ENCODE data around the gene IYD. TPM values are rescaled to one million over a fixed set of nuclear protein-coding genes. Genes with fewer than 3 reads are reported as not detected.

The IYD gene
- polyA plus RNA-seq, 1 donor (not counting 4 experiments of a cell fraction or from before 2014, with no cell fraction given), result not detected

- DNase-seq (ENCODE audit: low read depth, low spot score) (no peak), FAIRE-seq (no peak)
- H3K27me3 ChIP-seq (ENCODE audit: control insufficient read depth, extremely low read depth, insufficient read depth, low read length), result no peaks in the 10 kb centered on the region
- no peaks in the 10 kb centered on the region for H3K9me1 ChIP-seq (ENCODE audit: control insufficient read depth, extremely low read depth, insufficient read depth, low read length)
- H3K4me1 ChIP-seq (ENCODE audit: control insufficient read depth, extremely low read depth, insufficient read depth, low read length), result no peaks in the 10 kb centered on the region
- dilution Hi-C loops (cut with MboI; ENCODE audit: extremely low pct_ligation_motif_present, low sequenced_read_pairs), result no loop called here
- no peaks in the 10 kb centered on the region for H3K9me3 ChIP-seq (ENCODE audit: control insufficient read depth, low read depth, low read length)
- no peaks in the 10 kb centered on the region for H3K36me3 ChIP-seq (ENCODE audit: control insufficient read depth in 2 of 2, extremely low read depth in 1 of 2, insufficient read depth in 2 of 2, low read length in 2 of 2)
- H3K79me2 ChIP-seq (ENCODE audit: control insufficient read depth, insufficient read depth, low read length), result no peaks in the 10 kb centered on the region
- no peak for TF ChIP-seq EZH2 (IDR thresholded peaks at IDR 0.05; ENCODE audit: low read length)
- TF ChIP-seq, protein P1, sequence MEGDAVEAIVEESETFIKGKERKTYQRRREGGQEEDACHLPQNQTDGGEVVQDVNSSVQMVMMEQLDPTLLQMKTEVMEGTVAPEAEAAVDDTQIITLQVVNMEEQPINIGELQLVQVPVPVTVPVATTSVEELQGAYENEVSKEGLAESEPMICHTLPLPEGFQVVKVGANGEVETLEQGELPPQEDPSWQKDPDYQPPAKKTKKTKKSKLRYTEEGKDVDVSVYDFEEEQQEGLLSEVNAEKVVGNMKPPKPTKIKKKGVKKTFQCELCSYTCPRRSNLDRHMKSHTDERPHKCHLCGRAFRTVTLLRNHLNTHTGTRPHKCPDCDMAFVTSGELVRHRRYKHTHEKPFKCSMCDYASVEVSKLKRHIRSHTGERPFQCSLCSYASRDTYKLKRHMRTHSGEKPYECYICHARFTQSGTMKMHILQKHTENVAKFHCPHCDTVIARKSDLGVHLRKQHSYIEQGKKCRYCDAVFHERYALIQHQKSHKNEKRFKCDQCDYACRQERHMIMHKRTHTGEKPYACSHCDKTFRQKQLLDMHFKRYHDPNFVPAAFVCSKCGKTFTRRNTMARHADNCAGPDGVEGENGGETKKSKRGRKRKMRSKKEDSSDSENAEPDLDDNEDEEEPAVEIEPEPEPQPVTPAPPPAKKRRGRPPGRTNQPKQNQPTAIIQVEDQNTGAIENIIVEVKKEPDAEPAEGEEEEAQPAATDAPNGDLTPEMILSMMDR (optimal IDR thresholded peaks at IDR 0.05 in 1 of 3, IDR thresholded peaks at IDR 0.05 in 1 of 3, conservative IDR thresholded peaks at IDR 0.05 in 1 of 3; ENCODE audit: extremely low read depth in 1 of 3, insufficient read depth in 2 of 3, low read length in 3 of 3), result no peak
- no peak overlapping the region for H2AFZ ChIP-seq (ENCODE audit: control insufficient read depth, low read length)
- H3K4me2 ChIP-seq (ENCODE audit: control insufficient read depth, extremely low read depth, insufficient read depth, low read depth, low read length), result no peak overlapping the region
- no peak overlapping the region for H3K27ac ChIP-seq (ENCODE audit: control insufficient read depth, insufficient read depth, low read length)
- H3K9ac ChIP-seq (ENCODE audit: control insufficient read depth, extremely low read depth, insufficient read depth, low read length), result no peak overlapping the region
- no peak overlapping the region for H3K4me3 ChIP-seq (ENCODE audit: control insufficient read depth in 2 of 3, extremely low read depth in 1 of 3, insufficient read depth in 2 of 3, low read depth in 1 of 3, low read length in 3 of 3)
- H4K20me1 ChIP-seq (ENCODE audit: control insufficient read depth, extremely low read depth, insufficient read depth, low read length), result no peaks in the 10 kb centered on the region
Measured at GRCh38 chr6:150426198-150426597, 57.4 kb downstream of the IYD start.

- H3K4me1 ChIP-seq (ENCODE audit: control insufficient read depth, extremely low read depth, insufficient read depth, low read length), result no peaks in the 10 kb centered on the region
- no peak for FAIRE-seq
- DNase-seq (ENCODE audit: low read depth, low spot score), result no peak
- H3K9ac ChIP-seq (ENCODE audit: control insufficient read depth, extremely low read depth, insufficient read depth, low read length), result no peak overlapping the region
- H3K27ac ChIP-seq (ENCODE audit: control insufficient read depth, insufficient read depth, low read length), result no peak overlapping the region
- dilution Hi-C loops (cut with MboI; ENCODE audit: extremely low pct_ligation_motif_present, low sequenced_read_pairs), result no loop called here
- no peaks in the 10 kb centered on the region for H3K79me2 ChIP-seq (ENCODE audit: control insufficient read depth, insufficient read depth, low read length)
- no peaks in the 10 kb centered on the region for H3K9me3 ChIP-seq (ENCODE audit: control insufficient read depth, low read depth, low read length)
- TF ChIP-seq, protein P1 (optimal IDR thresholded peaks at IDR 0.05 in 1 of 3, IDR thresholded peaks at IDR 0.05 in 1 of 3, conservative IDR thresholded peaks at IDR 0.05 in 1 of 3; ENCODE audit: extremely low read depth in 1 of 3, insufficient read depth in 2 of 3, low read length in 3 of 3), result no peak
- no peak for TF ChIP-seq EZH2 (IDR thresholded peaks at IDR 0.05; ENCODE audit: low read length)
- no peak overlapping the region for H3K4me2 ChIP-seq (ENCODE audit: control insufficient read depth, extremely low read depth, insufficient read depth, low read depth, low read length)
- H2AFZ ChIP-seq (ENCODE audit: control insufficient read depth, low read length), result no peak overlapping the region
- no peaks in the 10 kb centered on the region for H3K9me1 ChIP-seq (ENCODE audit: control insufficient read depth, extremely low read depth, insufficient read depth, low read length)
- H4K20me1 ChIP-seq (ENCODE audit: control insufficient read depth, extremely low read depth, insufficient read depth, low read length), result no peaks in the 10 kb centered on the region
- no peak overlapping the region for H3K4me3 ChIP-seq (ENCODE audit: control insufficient read depth in 2 of 3, extremely low read depth in 1 of 3, insufficient read depth in 2 of 3, low read depth in 1 of 3, low read length in 3 of 3)
- H3K27me3 ChIP-seq (ENCODE audit: control insufficient read depth, extremely low read depth, insufficient read depth, low read length), result no peaks in the 10 kb centered on the region
- H3K36me3 ChIP-seq (ENCODE audit: control insufficient read depth in 2 of 2, extremely low read depth in 1 of 2, insufficient read depth in 2 of 2, low read length in 2 of 2), result no peaks in the 10 kb centered on the region
Measured at GRCh38 chr6:150427037-150427602, 58.3 kb downstream of the IYD start.
